ENCODE measurements around the gene SRGAP1.
"Not testable (repeated sequence)": the region's sequence is repeated elsewhere in the genome, so short reads cannot be mapped to it uniquely, and the experiment has no call there.

GRCh38 chr12:64130476-64130875 lies 286.0 kb downstream of the SRGAP1 start:
- TF ChIP-seq CTCF, EP300 (IDR thresholded peaks at IDR 0.05): not testable (repeated sequence)

Measured in gastroesophageal sphincter (tissue), 3 donors.